Measurements from ENCODE around the gene KDM6A. TPM values are rescaled to one million over a fixed set of nuclear protein-coding genes. Genes with fewer than 3 reads are reported as not detected.

The KDM6A gene
- total RNA-seq, 1 experiment from 2014 or later: 45.0 TPM

GRCh38 chrX:45154462-45154861, 281.5 kb downstream of the KDM6A start (continued):
- TF ChIP-seq, protein P1, sequence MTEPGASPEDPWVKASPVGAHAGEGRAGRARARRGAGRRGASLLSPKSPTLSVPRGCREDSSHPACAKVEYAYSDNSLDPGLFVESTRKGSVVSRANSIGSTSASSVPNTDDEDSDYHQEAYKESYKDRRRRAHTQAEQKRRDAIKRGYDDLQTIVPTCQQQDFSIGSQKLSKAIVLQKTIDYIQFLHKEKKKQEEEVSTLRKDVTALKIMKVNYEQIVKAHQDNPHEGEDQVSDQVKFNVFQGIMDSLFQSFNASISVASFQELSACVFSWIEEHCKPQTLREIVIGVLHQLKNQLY (CRISPR knock-in tag; IDR thresholded peaks at IDR 0.05): no peak
- no peak for TF ChIP-seq PREB (CRISPR knock-in tag; IDR thresholded peaks at IDR 0.05; ENCODE audit: borderline replicate concordance)

DNA sequence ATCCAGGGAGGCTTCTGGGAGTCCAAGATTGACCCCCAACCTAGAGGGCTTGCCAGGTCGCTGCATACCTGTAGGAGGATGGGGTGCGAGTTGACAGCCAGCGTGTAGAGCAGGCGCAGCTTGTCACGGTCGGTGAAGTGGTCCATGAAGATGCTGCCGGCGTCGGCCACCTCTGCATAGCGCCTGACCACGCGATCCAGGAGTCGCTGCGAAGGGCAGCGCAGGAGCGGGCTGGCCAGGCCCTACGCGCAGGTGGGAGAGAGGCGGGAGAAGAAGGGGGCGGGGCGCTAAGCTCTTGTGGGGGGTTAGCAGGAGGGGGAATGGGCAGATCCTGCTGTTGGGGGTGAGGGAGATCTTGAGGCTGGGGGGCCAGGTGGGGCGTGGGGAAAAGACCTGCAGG, 284.7 kb downstream of the KDM6A start:
- Mint-ChIP-seq H3K9me3 (peaks cover 15% of the 10 kb centered on the region), H3K27me3 (ENCODE audit: low read depth) (no peaks in the 10 kb centered on the region), H3K36me3 (no peaks in the 10 kb centered on the region), H3K27ac (no peak overlapping the region), H3K4me3 (no peak overlapping the region), H3K4me1 (no peaks in the 10 kb centered on the region)
- TF ChIP-seq FOXP4 (CRISPR knock-in tag; IDR thresholded peaks at IDR 0.05): no peak
- TF ChIP-seq, protein P2, sequence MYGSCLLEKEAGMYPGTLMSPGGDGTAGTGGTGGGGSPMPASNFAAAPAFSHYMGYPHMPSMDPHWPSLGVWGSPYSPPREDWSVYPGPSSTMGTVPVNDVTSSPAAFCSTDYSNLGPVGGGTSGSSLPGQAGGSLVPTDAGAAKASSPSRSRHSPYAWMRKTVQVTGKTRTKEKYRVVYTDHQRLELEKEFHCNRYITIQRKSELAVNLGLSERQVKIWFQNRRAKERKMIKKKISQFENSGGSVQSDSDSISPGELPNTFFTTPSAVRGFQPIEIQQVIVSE (CRISPR knock-in tag; IDR thresholded peaks at IDR 0.05; ENCODE audit: borderline replicate concordance): no peak
- TF ChIP-seq IRF1 (CRISPR knock-in tag; IDR thresholded peaks at IDR 0.05): no peak
- TF ChIP-seq TCF7 (CRISPR knock-in tag; IDR thresholded peaks at IDR 0.05; ENCODE audit: low read depth): no peak
- TF ChIP-seq, protein P3, sequence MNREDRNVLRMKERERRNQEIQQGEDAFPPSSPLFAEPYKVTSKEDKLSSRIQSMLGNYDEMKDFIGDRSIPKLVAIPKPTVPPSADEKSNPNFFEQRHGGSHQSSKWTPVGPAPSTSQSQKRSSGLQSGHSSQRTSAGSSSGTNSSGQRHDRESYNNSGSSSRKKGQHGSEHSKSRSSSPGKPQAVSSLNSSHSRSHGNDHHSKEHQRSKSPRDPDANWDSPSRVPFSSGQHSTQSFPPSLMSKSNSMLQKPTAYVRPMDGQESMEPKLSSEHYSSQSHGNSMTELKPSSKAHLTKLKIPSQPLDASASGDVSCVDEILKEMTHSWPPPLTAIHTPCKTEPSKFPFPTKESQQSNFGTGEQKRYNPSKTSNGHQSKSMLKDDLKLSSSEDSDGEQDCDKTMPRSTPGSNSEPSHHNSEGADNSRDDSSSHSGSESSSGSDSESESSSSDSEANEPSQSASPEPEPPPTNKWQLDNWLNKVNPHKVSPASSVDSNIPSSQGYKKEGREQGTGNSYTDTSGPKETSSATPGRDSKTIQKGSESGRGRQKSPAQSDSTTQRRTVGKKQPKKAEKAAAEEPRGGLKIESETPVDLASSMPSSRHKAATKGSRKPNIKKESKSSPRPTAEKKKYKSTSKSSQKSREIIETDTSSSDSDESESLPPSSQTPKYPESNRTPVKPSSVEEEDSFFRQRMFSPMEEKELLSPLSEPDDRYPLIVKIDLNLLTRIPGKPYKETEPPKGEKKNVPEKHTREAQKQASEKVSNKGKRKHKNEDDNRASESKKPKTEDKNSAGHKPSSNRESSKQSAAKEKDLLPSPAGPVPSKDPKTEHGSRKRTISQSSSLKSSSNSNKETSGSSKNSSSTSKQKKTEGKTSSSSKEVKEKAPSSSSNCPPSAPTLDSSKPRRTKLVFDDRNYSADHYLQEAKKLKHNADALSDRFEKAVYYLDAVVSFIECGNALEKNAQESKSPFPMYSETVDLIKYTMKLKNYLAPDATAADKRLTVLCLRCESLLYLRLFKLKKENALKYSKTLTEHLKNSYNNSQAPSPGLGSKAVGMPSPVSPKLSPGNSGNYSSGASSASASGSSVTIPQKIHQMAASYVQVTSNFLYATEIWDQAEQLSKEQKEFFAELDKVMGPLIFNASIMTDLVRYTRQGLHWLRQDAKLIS (CRISPR knock-in tag; IDR thresholded peaks at IDR 0.05; ENCODE audit: borderline replicate concordance): no peak
- no peak for TF ChIP-seq RORB (CRISPR knock-in tag; IDR thresholded peaks at IDR 0.05)
- TF ChIP-seq ERG (CRISPR knock-in tag; IDR thresholded peaks at IDR 0.05): no peak
- no peak for TF ChIP-seq ATF1 (CRISPR knock-in tag; IDR thresholded peaks at IDR 0.05)
- TF ChIP-seq ZNF121 (CRISPR knock-in tag; IDR thresholded peaks at IDR 0.05): no peak
- TF ChIP-seq CREM (CRISPR knock-in tag; IDR thresholded peaks at IDR 0.05): no peak
- TF ChIP-seq ZNF138 (CRISPR knock-in tag; conservative IDR thresholded peaks at IDR 0.05): no peak
- TF ChIP-seq, protein P4, sequence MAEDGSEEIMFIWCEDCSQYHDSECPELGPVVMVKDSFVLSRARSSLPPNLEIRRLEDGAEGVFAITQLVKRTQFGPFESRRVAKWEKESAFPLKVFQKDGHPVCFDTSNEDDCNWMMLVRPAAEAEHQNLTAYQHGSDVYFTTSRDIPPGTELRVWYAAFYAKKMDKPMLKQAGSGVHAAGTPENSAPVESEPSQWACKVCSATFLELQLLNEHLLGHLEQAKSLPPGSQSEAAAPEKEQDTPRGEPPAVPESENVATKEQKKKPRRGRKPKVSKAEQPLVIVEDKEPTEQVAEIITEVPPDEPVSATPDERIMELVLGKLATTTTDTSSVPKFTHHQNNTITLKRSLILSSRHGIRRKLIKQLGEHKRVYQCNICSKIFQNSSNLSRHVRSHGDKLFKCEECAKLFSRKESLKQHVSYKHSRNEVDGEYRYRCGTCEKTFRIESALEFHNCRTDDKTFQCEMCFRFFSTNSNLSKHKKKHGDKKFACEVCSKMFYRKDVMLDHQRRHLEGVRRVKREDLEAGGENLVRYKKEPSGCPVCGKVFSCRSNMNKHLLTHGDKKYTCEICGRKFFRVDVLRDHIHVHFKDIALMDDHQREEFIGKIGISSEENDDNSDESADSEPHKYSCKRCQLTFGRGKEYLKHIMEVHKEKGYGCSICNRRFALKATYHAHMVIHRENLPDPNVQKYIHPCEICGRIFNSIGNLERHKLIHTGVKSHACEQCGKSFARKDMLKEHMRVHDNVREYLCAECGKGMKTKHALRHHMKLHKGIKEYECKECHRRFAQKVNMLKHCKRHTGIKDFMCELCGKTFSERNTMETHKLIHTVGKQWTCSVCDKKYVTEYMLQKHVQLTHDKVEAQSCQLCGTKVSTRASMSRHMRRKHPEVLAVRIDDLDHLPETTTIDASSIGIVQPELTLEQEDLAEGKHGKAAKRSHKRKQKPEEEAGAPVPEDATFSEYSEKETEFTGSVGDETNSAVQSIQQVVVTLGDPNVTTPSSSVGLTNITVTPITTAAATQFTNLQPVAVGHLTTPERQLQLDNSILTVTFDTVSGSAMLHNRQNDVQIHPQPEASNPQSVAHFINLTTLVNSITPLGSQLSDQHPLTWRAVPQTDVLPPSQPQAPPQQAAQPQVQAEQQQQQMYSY (CRISPR knock-in tag; IDR thresholded peaks at IDR 0.05): no peak
- TF ChIP-seq, protein P5, sequence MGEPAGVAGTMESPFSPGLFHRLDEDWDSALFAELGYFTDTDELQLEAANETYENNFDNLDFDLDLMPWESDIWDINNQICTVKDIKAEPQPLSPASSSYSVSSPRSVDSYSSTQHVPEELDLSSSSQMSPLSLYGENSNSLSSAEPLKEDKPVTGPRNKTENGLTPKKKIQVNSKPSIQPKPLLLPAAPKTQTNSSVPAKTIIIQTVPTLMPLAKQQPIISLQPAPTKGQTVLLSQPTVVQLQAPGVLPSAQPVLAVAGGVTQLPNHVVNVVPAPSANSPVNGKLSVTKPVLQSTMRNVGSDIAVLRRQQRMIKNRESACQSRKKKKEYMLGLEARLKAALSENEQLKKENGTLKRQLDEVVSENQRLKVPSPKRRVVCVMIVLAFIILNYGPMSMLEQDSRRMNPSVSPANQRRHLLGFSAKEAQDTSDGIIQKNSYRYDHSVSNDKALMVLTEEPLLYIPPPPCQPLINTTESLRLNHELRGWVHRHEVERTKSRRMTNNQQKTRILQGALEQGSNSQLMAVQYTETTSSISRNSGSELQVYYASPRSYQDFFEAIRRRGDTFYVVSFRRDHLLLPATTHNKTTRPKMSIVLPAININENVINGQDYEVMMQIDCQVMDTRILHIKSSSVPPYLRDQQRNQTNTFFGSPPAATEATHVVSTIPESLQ (CRISPR knock-in tag; IDR thresholded peaks at IDR 0.05): no peak
- TF ChIP-seq E2F1 (CRISPR knock-in tag; IDR thresholded peaks at IDR 0.05): no peak
- TF ChIP-seq ZBTB21 (CRISPR knock-in tag; IDR thresholded peaks at IDR 0.05; ENCODE audit: borderline replicate concordance): no peak
- CTCF ChIA-PET: no interaction called here
- DNase-seq (ENCODE audit: low spot score) (no peak), ATAC-seq (no peak)
- POLR2A ChIA-PET: no interaction called here

Data from WTC11 (cell line).